KMS-11 (cell line): ENCODE measurements around the gene ACOT11.

ENCODE experiments used
- H2AFZ ChIP-seq: fragments of 200-600 bp; sonication (generic); 2 replicates; pipeline ENCODE4 v1.6.1; 2016; ENCODE audit warnings: antibody characterized with exemption, mixed run types, low read depth
- H3K27ac ChIP-seq: fragments of 200-600 bp; sonication (generic); 2 replicates; pipeline ENCODE4 v1.6.1; 2016; ENCODE audit warnings: mild to moderate bottlenecking, mixed run types
- H3K27me3 ChIP-seq: fragments of 200-600 bp; sonication (generic); 2 replicates; pipeline ENCODE4 v1.6.1; 2017; ENCODE audit warnings: mild to moderate bottlenecking, low read depth, mixed run types, moderate library complexity; ENCODE audit not compliant: insufficient read depth
- H3K36me3 ChIP-seq: fragments of 200-600 bp; sonication (generic); 2 replicates; pipeline ENCODE4 v1.6.1; 2017; ENCODE audit warnings: mild to moderate bottlenecking, mixed run types; ENCODE audit not compliant: insufficient read depth
- H3K4me1 ChIP-seq: fragments of 200-600 bp; sonication (generic); 2 replicates; pipeline ENCODE4 v1.6.1; 2016; ENCODE audit warnings: mild to moderate bottlenecking, low read depth, mixed run types; ENCODE audit not compliant: poor library complexity, severe bottlenecking
- H3K4me2 ChIP-seq: fragments of 200-600 bp; sonication (generic); 2 replicates; pipeline ENCODE4 v1.7.0; 2016; ENCODE audit warnings: mild to moderate bottlenecking, mixed run types
- H3K4me3 ChIP-seq: fragments of 200-600 bp; sonication (generic); IDR thresholded peaks from 2 replicates; pipeline ENCODE4 v1.6.1; 2017; ENCODE audit warnings: low read depth, low read length, mixed read lengths; ENCODE audit not compliant: insufficient read depth
- H3K79me2 ChIP-seq: fragments of 200-600 bp; sonication (generic); 2 replicates; pipeline ENCODE4 v1.6.1; 2016; ENCODE audit warnings: low read depth, mixed run types; ENCODE audit not compliant: insufficient read depth
- H3K9ac ChIP-seq: fragments of 200-600 bp; sonication (generic); 2 replicates; pipeline ENCODE4 v1.6.1; 2016; ENCODE audit warnings: mild to moderate bottlenecking, mixed run types
- H4K20me1 ChIP-seq: fragments of 200-600 bp; sonication (generic); 2 replicates; pipeline ENCODE4 v1.6.1; 2016; ENCODE audit warnings: mild to moderate bottlenecking, mixed run types; ENCODE audit not compliant: insufficient read depth
- TF ChIP-seq, protein P1 (sequence below): fragments of 200-600 bp; sonication (generic); conservative IDR thresholded peaks from 2 replicates; pipeline ENCODE4 v1.6.1; 2017; ENCODE audit warnings: low read depth, mild to moderate bottlenecking, antibody characterized with exemption, low read length, moderate library complexity, mixed read lengths

Gene ACOT11

DNA sequence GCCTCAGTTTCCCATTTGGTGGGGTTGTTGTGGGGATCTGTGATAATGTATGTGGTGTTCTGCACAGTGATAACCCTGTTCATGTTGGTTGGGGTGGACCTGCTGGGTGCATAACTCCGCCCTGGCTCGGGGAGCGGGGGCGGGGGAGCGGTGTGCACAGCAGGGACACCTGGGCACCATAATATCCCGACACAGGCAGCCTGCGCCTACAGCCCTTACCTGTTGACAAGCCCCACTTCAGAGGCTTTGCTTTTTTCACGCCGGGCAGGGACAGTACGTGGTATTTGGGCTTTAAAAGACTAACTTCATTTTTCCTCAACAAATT lies 48.0 kb upstream of the ACOT11 start:
- Histone ChIP-seq H3K27ac (no peak overlapping the region), H3K4me2 (no peak overlapping the region), H3K4me1 (peaks cover 27% of the 10 kb centered on the region), H3K9ac (no peak overlapping the region), H4K20me1 (no peaks in the 10 kb centered on the region), H3K27me3 (no peaks in the 10 kb centered on the region), H3K36me3 (no peaks in the 10 kb centered on the region), H2AFZ (no peak overlapping the region), H3K79me2 (no peaks in the 10 kb centered on the region), H3K4me3 (no peak overlapping the region)
- TF ChIP-seq, protein P1, sequence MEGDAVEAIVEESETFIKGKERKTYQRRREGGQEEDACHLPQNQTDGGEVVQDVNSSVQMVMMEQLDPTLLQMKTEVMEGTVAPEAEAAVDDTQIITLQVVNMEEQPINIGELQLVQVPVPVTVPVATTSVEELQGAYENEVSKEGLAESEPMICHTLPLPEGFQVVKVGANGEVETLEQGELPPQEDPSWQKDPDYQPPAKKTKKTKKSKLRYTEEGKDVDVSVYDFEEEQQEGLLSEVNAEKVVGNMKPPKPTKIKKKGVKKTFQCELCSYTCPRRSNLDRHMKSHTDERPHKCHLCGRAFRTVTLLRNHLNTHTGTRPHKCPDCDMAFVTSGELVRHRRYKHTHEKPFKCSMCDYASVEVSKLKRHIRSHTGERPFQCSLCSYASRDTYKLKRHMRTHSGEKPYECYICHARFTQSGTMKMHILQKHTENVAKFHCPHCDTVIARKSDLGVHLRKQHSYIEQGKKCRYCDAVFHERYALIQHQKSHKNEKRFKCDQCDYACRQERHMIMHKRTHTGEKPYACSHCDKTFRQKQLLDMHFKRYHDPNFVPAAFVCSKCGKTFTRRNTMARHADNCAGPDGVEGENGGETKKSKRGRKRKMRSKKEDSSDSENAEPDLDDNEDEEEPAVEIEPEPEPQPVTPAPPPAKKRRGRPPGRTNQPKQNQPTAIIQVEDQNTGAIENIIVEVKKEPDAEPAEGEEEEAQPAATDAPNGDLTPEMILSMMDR = no peak

DNA sequence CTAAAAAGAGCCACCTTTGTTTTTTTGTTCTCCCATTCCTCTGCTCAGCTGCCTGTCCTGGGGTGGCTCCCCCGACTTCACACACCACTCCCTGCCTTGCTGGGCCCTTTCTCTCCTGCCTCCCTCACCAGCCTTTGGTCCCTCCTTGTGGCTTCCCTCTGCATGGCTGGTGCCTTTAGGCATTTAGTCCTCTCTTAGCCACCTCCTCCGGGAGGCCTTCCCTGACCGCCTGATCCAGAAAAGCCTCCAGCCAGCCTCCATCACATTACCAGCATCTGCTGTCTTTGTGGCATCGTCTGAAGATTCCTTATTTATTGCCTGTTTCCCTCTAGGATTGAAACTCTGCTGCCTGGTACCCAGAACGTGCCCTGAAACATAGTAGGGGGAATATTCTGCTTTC lies 46.2 kb upstream of the ACOT11 start:
- peak overlapping the region; percentile 70 for H3K4me2 ChIP-seq
- peak overlapping the region; percentile 18 for H3K4me3 ChIP-seq
- H2AFZ ChIP-seq = 0 out of 2 replicates have a peak overlapping the region, but pooled peaks have one; percentile 39
- no peak overlapping the region for H3K27ac ChIP-seq
- H4K20me1 ChIP-seq = no peaks in the 10 kb centered on the region
- no peaks in the 10 kb centered on the region for H3K79me2 ChIP-seq
- TF ChIP-seq, protein P1 = no peak
- peaks cover 27% of the 10 kb centered on the region for H3K4me1 ChIP-seq
- H3K9ac ChIP-seq = no peak overlapping the region; the same call in 1 of the 2 replicates
- H3K36me3 ChIP-seq = no peaks in the 10 kb centered on the region
- no peaks in the 10 kb centered on the region for H3K27me3 ChIP-seq

DNA sequence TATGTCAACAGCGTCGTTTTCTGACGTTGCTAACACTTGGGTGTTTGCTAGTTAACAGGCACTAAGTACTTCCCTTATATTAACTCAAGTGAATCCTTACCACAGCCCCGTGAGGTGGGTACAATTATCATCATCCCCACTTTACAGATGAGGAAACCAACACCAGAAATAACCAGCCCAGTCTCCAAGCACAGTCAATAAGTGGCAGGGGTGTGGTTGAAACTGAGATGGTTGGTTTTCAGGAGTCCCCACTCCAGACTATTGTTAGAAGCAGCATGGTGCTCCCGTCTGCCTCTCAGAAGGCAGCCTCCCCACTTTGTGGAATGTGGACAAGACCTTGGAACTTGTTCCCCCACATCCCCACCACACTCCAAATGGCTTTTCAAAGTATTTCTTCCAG lies 45.7 kb upstream of the ACOT11 start:
- H3K27me3 ChIP-seq = no peaks in the 10 kb centered on the region
- peak overlapping the region; percentile 14; the same call in 1 of the 2 replicates for H3K27ac ChIP-seq
- peak overlapping the region; percentile 39; the same call in 1 of the 2 replicates for H2AFZ ChIP-seq
- TF ChIP-seq, protein P1 = no peak
- H3K36me3 ChIP-seq = no peaks in the 10 kb centered on the region
- peak overlapping the region; percentile 18 for H3K4me3 ChIP-seq
- H3K4me1 ChIP-seq = peaks cover 27% of the 10 kb centered on the region
- no peaks in the 10 kb centered on the region for H3K79me2 ChIP-seq
- H4K20me1 ChIP-seq = no peaks in the 10 kb centered on the region
- H3K9ac ChIP-seq = no peak overlapping the region; the same call in 1 of the 2 replicates
- peak overlapping the region; percentile 70 for H3K4me2 ChIP-seq

DNA sequence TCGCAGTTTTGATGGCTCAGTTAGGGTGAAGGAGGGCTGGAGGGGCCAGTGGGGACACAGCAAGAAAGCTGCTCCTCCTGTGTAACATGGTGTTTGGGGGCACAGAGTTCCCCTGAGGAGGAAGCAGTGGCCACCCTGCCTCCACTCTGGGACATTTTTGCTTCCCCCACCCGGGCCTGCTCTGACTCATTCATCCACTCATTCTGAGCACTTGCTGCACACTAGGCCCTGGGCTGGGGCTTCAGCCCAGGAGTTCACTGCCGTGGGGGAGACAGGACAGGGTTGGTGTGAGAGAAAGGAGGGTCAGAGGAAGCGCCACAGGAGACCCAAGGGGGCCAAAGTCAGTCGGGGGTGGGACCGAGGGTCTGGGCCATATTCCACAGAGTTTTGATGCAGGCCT lies 41.4 kb upstream of the ACOT11 start:
- no peak overlapping the region for H3K4me3 ChIP-seq
- TF ChIP-seq, protein P1 = no peak
- H3K36me3 ChIP-seq = no peaks in the 10 kb centered on the region
- peaks cover 20% of the 10 kb centered on the region for H3K4me1 ChIP-seq
- no peak overlapping the region for H3K27ac ChIP-seq
- no peak overlapping the region for H2AFZ ChIP-seq
- H4K20me1 ChIP-seq = no peaks in the 10 kb centered on the region
- no peak overlapping the region for H3K4me2 ChIP-seq
- H3K27me3 ChIP-seq = no peaks in the 10 kb centered on the region
- no peaks in the 10 kb centered on the region for H3K79me2 ChIP-seq
- H3K9ac ChIP-seq = no peak overlapping the region
